Muscle layer of colon (tissue), 2 donors: Measurements from ENCODE around the gene PRMT1.
A peak's percentile ranks its signal among the peaks of the same experiment; 100 is the strongest.
"Not testable (repeated sequence)": the region's sequence is repeated elsewhere in the genome, so short reads cannot be mapped to it uniquely, and the experiment has no call there.

Source experiments
- H3K27ac ChIP-seq: one replicate; pipeline ENCODE4 v1.7.0; 2013; ENCODE audit warnings: low read depth, mild to moderate bottlenecking, low read length, moderate library complexity
- H3K27me3 ChIP-seq, 2 donors: one replicate each; pipeline ENCODE4 v1.7.0; 2013; ENCODE audit warnings: low read length in 2 of 2, mild to moderate bottlenecking in 2 of 2; ENCODE audit not compliant: insufficient read depth in 2 of 2, control insufficient read depth in 1 of 2
- H3K36me3 ChIP-seq: one replicate; pipeline ENCODE4 v1.7.0; 2013; ENCODE audit warnings: mild to moderate bottlenecking, low read length; ENCODE audit not compliant: insufficient read depth
- H3K4me1 ChIP-seq: one replicate; pipeline ENCODE4 v1.7.0; 2013; ENCODE audit warnings: mild to moderate bottlenecking, low read length; ENCODE audit not compliant: insufficient read depth
- H3K4me3 ChIP-seq, 2 donors: one replicate each; pipeline ENCODE4 v1.7.0; 2013; ENCODE audit warnings: low read length in 2 of 2, low read depth in 1 of 2, mild to moderate bottlenecking in 1 of 2, moderate library complexity in 1 of 2
- H3K9ac ChIP-seq: one replicate; pipeline ENCODE4 v1.7.0; 2013; ENCODE audit warnings: low read length
- H3K9me3 ChIP-seq: one replicate; pipeline ENCODE4 v1.7.0; 2013; ENCODE audit warnings: mild to moderate bottlenecking, low read length
- donor health status: abdominal sarcoma.
- donor health status: Adenocarcinoma of cecum.

PRMT1 gene

GRCh38 chr19:49677231-49677900 is at the start of gene PRMT1:
TSS of gene PRMT1 (plus strand) at chr19:49677271. CDS start at chr19:49677281, 10 bp downstream.
- H3K36me3 ChIP-seq, result peaks cover 10% of the 10 kb centered on the region
- no peaks in the 10 kb centered on the region for H3K27me3 ChIP-seq
- H3K27ac ChIP-seq, result peak within 1 kb of the TSS; percentile 93
- no peaks in the 10 kb centered on the region for H3K9me3 ChIP-seq
- H3K4me1 ChIP-seq, result peaks cover 34% of the 10 kb centered on the region
- peak within 1 kb of the TSS; percentile 86 to 87 for H3K4me3 ChIP-seq
- peak within 1 kb of the TSS; percentile 78 for H3K9ac ChIP-seq

DNA sequence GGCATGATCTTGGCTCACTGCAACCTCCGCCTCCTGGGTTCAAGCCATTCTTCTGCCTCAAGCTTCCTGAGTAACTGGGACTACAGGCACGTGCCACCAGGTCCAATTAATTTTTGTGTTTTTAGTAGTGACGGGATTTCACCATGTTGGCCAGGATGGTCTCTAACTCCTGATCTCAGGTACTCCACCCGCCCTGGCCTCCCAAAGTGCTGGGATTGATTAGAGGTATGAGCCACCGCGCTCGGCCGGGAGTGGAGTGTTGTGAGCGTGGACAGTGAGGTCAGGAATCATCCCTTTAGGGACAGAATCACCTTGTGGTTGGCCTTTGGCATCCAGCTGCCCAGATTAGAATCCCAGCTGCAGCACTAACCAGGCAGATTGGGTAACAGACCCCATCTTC is 47.4 kb upstream of the PRMT1 start:
- Histone ChIP-seq H3K9ac (no peak overlapping the region), H3K4me1 (peaks cover 6% of the 10 kb centered on the region), H3K9me3 (no peaks in the 10 kb centered on the region), H3K36me3 (peaks cover 9% of the 10 kb centered on the region), H3K4me3 (no peak overlapping the region), H3K27me3 (no peaks in the 10 kb centered on the region), H3K27ac (no peak overlapping the region)

DNA sequence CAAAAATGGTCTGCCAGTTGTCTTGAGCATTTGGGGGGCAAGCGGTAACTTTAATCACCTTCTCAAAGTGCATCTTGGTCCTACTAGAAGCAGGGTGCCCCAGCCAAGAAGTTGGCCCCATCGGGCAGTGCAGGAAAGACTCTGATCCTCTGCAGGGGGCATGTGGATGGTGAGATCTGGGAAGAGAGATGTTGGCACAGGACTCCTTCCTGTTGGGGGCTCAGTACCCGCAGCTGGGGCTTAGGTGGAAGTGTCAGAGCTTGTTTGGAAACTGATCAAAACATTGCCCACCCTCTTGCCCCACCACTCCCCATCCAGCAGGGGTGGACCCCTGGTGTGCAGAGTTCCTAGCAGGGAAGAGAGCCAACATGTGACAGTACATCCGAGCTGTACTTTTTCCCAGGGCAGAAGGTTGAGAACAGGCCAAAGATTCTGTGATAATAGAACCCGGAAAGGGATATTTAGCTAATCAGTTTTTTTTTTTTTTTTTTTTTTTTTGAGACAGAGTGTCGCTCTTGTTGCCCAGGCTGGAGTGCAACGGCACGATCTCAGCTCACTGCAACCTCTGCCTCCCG is 46.0 kb upstream of the PRMT1 start:
- Histone ChIP-seq H3K27ac (no peak overlapping the region), H3K27me3 (no peaks in the 10 kb centered on the region), H3K36me3 (peaks cover 9% of the 10 kb centered on the region), H3K4me1 (peaks cover 6% of the 10 kb centered on the region), H3K9me3 (no peaks in the 10 kb centered on the region), H3K9ac (no peak overlapping the region), H3K4me3 (no peak overlapping the region)

GRCh38 chr19:49631610-49632192 is 45.4 kb upstream of the PRMT1 start:
- Histone ChIP-seq H3K9ac (no peak overlapping the region), H3K36me3 (peaks cover 9% of the 10 kb centered on the region), H3K27me3 (no peaks in the 10 kb centered on the region), H3K27ac (no peak overlapping the region), H3K4me1 (peaks cover 6% of the 10 kb centered on the region), H3K4me3 (no peak overlapping the region), H3K9me3 (no peaks in the 10 kb centered on the region)

DNA sequence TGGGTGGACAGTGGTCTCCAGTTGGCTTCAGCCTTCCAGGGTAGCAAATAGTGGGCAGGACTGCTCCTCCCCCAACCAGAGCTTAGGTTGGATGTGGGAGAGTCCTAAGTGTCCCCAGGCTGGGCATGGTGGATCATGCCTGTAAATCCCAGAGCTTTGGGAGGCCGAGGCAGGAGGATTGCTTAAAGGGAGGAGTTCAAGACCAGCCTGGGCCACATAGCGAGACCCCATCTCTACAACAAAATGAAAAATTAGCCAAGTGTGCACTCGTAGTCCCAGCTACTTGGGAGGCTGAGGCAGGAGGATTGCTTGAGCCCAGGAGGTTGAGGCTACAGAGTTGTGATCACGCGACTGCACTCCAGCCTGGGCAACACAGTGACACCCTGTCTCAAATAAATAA is 44.5 kb upstream of the PRMT1 start:
- Histone ChIP-seq H3K9ac (no peak overlapping the region), H3K36me3 (peaks cover 9% of the 10 kb centered on the region), H3K4me1 (peaks cover 8% of the 10 kb centered on the region), H3K4me3 (no peak overlapping the region), H3K27me3 (no peaks in the 10 kb centered on the region), H3K9me3 (no peaks in the 10 kb centered on the region), H3K27ac (no peak overlapping the region)

DNA sequence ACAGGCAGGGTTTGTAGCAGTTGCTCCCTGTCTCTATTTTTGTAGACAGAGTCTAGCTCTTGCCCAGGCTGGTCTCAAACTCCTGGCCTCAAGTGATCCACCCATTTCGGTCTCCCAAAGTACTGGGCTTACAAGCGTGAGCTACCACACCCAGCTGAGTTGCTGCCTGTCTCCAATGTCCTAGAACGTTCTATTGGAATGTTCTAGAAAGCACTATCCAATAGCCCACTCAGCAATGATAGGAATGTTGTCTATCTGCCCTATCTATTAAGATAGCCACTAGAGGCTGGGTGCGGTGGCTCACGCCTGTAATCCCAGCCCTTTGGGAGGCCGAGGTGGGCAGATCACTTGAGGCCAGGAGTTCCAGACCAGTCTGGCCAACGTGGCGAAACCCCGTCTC is 43.8 kb upstream of the PRMT1 start:
- not testable (repeated sequence) for H3K27me3 ChIP-seq, H3K27ac ChIP-seq, H3K36me3 ChIP-seq, H3K9me3 ChIP-seq, H3K9ac ChIP-seq, H3K4me3 ChIP-seq
- H3K4me1 ChIP-seq, result peaks cover 15% of the 10 kb centered on the region

GRCh38 chr19:49635530-49636232 is 41.4 kb upstream of the PRMT1 start:
- Histone ChIP-seq H3K4me3 (no peak overlapping the region), H3K9ac (no peak overlapping the region), H3K9me3 (no peaks in the 10 kb centered on the region), H3K4me1 (peaks cover 22% of the 10 kb centered on the region), H3K27me3 (no peaks in the 10 kb centered on the region), H3K36me3 (peaks cover 9% of the 10 kb centered on the region), H3K27ac (no peak overlapping the region)

DNA sequence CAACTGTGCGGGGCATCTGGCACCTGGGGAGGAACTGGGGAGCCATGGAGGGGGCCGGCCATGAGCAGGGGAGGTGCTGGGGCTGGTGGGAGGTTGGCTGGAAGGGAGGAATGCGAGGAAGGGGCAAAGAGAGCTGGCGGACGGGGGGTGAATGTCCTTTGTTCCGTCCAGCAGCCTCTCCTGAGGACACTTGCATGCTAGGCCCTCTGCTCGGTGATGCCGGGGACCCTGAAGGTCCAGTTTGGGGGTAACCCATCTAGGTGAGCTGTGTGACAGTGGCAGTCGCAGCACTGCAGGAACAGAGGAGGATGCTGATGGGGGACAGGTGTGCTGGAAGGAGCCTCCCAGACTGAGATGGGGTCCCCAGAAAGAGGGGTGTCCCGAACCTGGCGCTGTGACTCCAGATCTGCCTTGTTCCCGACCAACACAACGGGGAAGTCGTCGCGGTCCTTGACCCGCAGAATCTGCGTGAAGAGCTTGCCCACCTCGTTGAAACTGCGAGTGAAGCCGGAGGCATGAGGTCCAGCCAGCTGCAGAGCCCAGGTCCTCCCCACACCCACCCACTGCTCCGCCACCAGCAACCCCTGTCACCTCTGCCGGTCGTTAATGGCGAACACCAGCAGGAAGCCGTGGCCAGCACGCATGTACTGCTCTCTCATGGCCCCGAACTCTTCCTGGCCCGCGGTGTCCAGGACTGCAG is 40.7 kb upstream of the PRMT1 start:
- Histone ChIP-seq H3K9me3 (no peaks in the 10 kb centered on the region), H3K9ac (no peak overlapping the region), H3K4me1 (peaks cover 19% of the 10 kb centered on the region), H3K36me3 (peaks cover 9% of the 10 kb centered on the region), H3K4me3 (no peak overlapping the region), H3K27ac (no peak overlapping the region), H3K27me3 (no peaks in the 10 kb centered on the region)

GRCh38 chr19:49637821-49638738 is 39.0 kb upstream of the PRMT1 start:
- Histone ChIP-seq H3K27me3 (no peaks in the 10 kb centered on the region), H3K9ac (peak overlapping the region; percentile 86), H3K27ac (peak overlapping the region; percentile 92), H3K9me3 (no peaks in the 10 kb centered on the region), H3K4me1 (peaks cover 26% of the 10 kb centered on the region), H3K36me3 (peaks cover 9% of the 10 kb centered on the region), H3K4me3 (peak overlapping the region; percentile 26 to 82)

- H3K9ac ChIP-seq, result peak overlapping the region; percentile 86
- peak overlapping the region; percentile 52 to 82 for H3K4me3 ChIP-seq
- no peaks in the 10 kb centered on the region for H3K9me3 ChIP-seq
- H3K27me3 ChIP-seq, result no peaks in the 10 kb centered on the region
- peaks cover 15% of the 10 kb centered on the region for H3K36me3 ChIP-seq
- H3K27ac ChIP-seq, result peak overlapping the region; percentile 92
- peaks cover 41% of the 10 kb centered on the region for H3K4me1 ChIP-seq
Observed at GRCh38 chr19:49639401-49640112, 37.5 kb upstream of the PRMT1 start.
